Prostate gland (tissue), 2 donors: ENCODE results near the gene RGS19. TPM values are rescaled to one million over a fixed set of nuclear protein-coding genes. Genes with fewer than 3 reads are reported as not detected.

Experiments used
- DNase-seq: peaks from one replicate; pipeline ENCODE4 v3.0.0-alpha.2; 2019; ENCODE audit warnings: low spot score
- H3K27ac ChIP-seq, 2 donors: fragments of 200-600 bp; sonication (generic); 2 replicates each; pipeline ENCODE4 v1.5.1; 2017 to 2019
- H3K27me3 ChIP-seq: fragments of 200-600 bp; sonication (generic); replicated peaks from 2 replicates; pipeline ENCODE4 v1.5.1; 2019; ENCODE audit not compliant: insufficient read depth
- H3K36me3 ChIP-seq, 2 donors: fragments of 200-600 bp; sonication (generic); 1 replicate in 1 of 2; 2 replicates in 1 of 2; pipeline versions ENCODE4 v1.5.1 to v1.8.1; 2017 to 2019
- H3K4me1 ChIP-seq: fragments of 200-600 bp; sonication (generic); replicated peaks from 2 replicates; pipeline ENCODE4 v1.5.1; 2019
- H3K4me3 ChIP-seq, 2 donors: fragments of 200-600 bp; sonication (generic); 2 replicates each; pipeline ENCODE4 v1.5.1; 2017 to 2019
- H3K9me3 ChIP-seq: fragments of 200-600 bp; sonication (generic); 2 replicates; pipeline ENCODE4 v1.5.1; 2017
- POLR2A ChIP-seq: fragments of 450-650 bp; IDR thresholded peaks from one replicate; pipeline ENCODE4 v1.6.1; 2016; ENCODE audit warnings: antibody characterized with exemption, mild to moderate bottlenecking
- POLR2AphosphoS5 ChIP-seq: sonication (generic); formaldehyde crosslinking; IDR thresholded peaks from one replicate; pipeline ENCODE4 v1.6.1; 2017; ENCODE audit warnings: antibody characterized with exemption
- WGBS: methylation state at CpG from one replicate; pipeline ENCODE4 v1.1.5; 2018; 5-methylcytosine and 5-hydroxymethylcytosine counted together
- intact Hi-C: fragments of 100-400 bp; cut with DNase I; formaldehyde crosslinking; loops from one replicate; pipeline ENCODE4 v1.14.2; 2022
- total RNA-seq, 2 donors: library from RNA; depleted of rRNA; stranded (reverse); fragments of >200 nt; gene quantifications; one replicate each; pipeline ENCODE4 v1.1.0, GENCODE V29; 2016
- TF ChIP-seq, protein P1 (sequence below), 4 experiments: fragments of 200-600 bp in 2 of 4; fragments of 450-650 bp in 2 of 4; sonication (generic) in 2 of 4; IDR thresholded peaks; 1 replicate in 3 of 4; 2 replicates in 1 of 4; pipeline ENCODE4 v1.5.1; 2016 to 2019; ENCODE audit warnings: antibody characterized with exemption in 4 of 4, mild to moderate bottlenecking in 2 of 4, moderate library complexity in 2 of 4

RGS19 gene
- total RNA-seq, 2 donors from 2014 or later: 13.3 to 15.1 TPM

DNA sequence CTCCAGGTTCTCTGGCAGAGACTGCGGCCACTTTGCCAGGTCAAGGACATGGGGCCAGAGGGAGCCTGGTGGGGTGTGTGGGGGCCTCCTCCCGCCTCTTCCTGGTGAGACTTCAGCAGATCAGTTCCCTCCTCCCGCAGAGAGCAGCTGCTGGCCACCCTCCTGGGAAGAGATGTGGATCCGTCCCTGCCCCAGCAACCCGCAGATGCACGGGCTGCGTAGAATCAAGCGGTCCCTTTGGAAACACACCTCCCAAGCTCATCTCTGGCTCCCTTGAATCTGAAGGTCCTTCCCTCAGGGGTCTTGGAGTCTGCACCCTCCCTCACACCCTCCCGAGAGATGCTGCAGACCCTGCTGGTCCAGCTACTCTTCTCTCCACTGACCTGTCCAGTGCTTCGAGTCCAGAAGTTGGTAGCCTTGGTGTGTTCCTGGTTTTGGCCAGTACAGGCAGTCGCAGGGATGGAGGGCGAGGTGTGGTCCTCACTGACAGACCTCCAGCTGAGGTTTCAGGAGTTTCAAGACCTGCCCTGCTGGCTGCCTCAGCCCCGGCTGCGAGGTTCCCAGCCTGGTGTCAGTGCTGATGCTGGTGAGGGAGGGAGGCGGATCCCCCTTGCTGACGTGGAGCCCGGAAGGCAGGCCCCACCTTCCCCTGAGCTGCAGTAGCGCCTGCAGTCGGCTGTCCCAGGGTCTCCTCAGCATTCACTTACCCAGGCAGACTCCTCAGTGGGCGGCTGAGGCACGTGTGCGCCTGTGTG is 27.8 kb upstream of the RGS19 start, which contains the start of gene NPBWR2:
NPBWR2 (minus strand) TSS at position 585 of the 755 bp plus-strand sequence. CDS start 734 bp downstream, outside the sequence.
- no peak within 1 kb of the TSS for H3K4me3 ChIP-seq
- H3K27me3 ChIP-seq: peaks cover 3% of the 10 kb centered on the region
- no peaks in the 10 kb centered on the region for H3K36me3 ChIP-seq
- intact Hi-C loops: no loop called here
- peaks cover 3% of the 10 kb centered on the region for H3K4me1 ChIP-seq
- 71% methylated on average over 18 of the region's 22 CpGs for WGBS
- no peak for DNase-seq
- TF ChIP-seq POLR2AphosphoS5 (no peak), POLR2A (no peak)
- TF ChIP-seq, protein P1, sequence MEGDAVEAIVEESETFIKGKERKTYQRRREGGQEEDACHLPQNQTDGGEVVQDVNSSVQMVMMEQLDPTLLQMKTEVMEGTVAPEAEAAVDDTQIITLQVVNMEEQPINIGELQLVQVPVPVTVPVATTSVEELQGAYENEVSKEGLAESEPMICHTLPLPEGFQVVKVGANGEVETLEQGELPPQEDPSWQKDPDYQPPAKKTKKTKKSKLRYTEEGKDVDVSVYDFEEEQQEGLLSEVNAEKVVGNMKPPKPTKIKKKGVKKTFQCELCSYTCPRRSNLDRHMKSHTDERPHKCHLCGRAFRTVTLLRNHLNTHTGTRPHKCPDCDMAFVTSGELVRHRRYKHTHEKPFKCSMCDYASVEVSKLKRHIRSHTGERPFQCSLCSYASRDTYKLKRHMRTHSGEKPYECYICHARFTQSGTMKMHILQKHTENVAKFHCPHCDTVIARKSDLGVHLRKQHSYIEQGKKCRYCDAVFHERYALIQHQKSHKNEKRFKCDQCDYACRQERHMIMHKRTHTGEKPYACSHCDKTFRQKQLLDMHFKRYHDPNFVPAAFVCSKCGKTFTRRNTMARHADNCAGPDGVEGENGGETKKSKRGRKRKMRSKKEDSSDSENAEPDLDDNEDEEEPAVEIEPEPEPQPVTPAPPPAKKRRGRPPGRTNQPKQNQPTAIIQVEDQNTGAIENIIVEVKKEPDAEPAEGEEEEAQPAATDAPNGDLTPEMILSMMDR (IDR thresholded peaks at IDR 0.05): no peak
- no peaks in the 10 kb centered on the region for H3K9me3 ChIP-seq
- H3K27ac ChIP-seq: no peak within 1 kb of the TSS

DNA sequence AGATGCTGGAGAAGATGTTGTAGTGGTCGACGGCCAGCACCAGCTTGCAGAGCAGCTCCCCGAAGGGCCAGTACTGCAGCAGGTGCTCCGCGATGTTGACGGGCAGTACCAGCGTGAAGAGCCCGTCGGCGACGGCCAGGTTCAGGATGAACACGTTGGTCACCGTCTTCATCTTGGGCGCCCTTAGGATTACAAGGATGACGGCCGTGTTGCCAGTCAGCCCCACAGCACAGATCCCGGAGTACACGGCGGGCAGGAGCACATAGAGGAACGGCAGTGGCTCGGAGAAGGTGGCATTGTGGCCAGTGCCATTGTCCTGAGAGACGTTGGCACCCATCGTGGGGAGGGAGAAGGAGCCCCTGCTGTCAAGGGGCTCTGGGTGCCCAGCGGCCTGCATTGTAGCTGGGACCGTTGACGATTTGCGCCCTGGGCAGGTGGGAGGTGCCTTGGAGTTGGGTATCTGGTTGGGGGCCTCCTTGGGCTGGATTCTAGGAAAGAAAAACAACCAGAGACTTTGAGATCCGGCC is 27.2 kb upstream of the RGS19 start:
- TF ChIP-seq POLR2A (no peak), POLR2AphosphoS5 (no peak)
- TF ChIP-seq, protein P1 (IDR thresholded peaks at IDR 0.05): no peak
- Histone ChIP-seq H3K4me1 (peaks cover 4% of the 10 kb centered on the region), H3K36me3 (no peaks in the 10 kb centered on the region), H3K27me3 (peaks cover 3% of the 10 kb centered on the region), H3K27ac (no peak overlapping the region), H3K4me3 (no peak overlapping the region), H3K9me3 (no peaks in the 10 kb centered on the region)
- no peak for DNase-seq
- intact Hi-C loops: no loop called here
- 91% methylated on average over 28 of the region's 28 CpGs for WGBS

DNA sequence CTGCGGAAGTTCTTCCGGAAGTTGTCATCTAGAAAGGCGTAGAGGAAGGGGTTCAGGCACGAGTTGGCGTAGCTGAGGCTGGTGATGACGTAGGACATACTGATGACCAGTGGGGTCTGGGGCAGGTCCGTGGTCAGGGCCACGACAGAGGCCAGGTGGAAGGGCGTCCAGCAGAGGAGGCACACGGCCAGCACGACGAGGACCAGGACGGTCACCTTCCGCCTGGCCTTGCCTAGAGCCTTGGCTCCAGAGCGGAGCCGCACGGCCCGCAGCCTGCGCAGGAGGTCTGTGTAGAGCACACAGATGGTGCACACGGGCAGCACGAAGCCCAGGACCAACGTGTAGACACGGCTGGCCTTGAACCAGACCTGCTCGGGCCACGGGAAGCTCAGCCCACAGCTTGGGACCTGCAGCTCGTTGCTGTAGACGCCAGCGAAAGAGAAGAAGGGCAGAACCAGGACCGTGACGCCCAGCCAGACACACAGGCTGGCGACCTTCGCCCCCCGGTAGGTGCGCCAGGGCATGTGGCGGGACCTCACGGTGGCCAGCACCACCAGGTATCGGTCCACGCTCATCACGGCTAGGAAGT is 26.6 kb upstream of the RGS19 start:
- peaks cover 4% of the 10 kb centered on the region for H3K4me1 ChIP-seq
- TF ChIP-seq POLR2A (no peak), POLR2AphosphoS5 (no peak)
- TF ChIP-seq, protein P1 (IDR thresholded peaks at IDR 0.05): no peak
- no peak for DNase-seq
- H3K4me3 ChIP-seq: no peak overlapping the region
- WGBS: 94% methylated on average over 39 of the region's 39 CpGs
- H3K9me3 ChIP-seq: no peaks in the 10 kb centered on the region
- peaks cover 3% of the 10 kb centered on the region for H3K27me3 ChIP-seq
- no peak overlapping the region for H3K27ac ChIP-seq
- intact Hi-C loops: no loop called here
- no peaks in the 10 kb centered on the region for H3K36me3 ChIP-seq

DNA sequence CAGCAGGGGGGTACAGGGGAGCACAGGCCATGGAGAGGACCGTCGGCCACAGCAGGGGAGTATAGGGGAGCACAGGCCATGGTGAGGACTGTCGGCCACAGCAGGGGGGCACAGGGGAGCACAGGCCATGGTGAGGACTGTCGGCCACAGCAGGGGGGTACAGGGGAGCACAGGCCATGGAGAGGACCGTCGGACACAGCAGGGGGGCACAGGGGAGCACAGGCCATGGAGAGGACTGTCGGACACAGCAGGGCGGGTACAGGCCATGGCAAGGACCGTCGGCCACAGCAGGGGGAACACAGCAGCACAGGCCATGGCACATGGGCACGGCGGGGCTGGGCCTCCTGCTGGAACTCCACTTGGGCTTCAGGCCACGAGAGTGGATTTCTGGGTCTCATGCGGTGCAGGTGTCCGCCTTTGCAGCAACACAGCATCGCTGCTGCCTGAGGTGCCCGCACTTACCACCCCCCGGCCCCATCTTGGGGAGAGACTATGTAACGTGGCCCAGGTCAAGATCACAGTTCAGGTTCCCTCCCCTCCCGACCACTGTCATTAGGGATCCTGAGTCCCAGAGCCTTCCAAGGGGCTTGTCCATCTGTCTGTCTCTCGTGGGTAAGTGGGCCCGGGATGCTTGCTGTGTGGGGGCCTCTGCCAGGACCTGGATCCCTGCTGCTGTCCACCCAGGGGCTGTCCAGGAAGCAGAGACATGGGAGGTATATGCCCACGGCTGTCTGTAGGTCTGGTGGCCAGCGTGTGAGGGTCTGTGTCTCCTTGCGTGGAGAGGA is 25.5 kb upstream of the RGS19 start:
- Histone ChIP-seq H3K36me3 (no peaks in the 10 kb centered on the region), H3K4me1 (peaks cover 4% of the 10 kb centered on the region), H3K4me3 (no peak overlapping the region), H3K27ac (no peak overlapping the region), H3K27me3 (peaks cover 3% of the 10 kb centered on the region), H3K9me3 (no peaks in the 10 kb centered on the region)
- WGBS: 88% methylated on average over 25 of the region's 25 CpGs
- intact Hi-C loops: no loop called here
- no peak for DNase-seq
- TF ChIP-seq POLR2A (no peak), POLR2AphosphoS5 (no peak)
- TF ChIP-seq, protein P1 (IDR thresholded peaks at IDR 0.05): no peak
